Body of pancreas (tissue), 4 donors: ENCODE measurements around the gene GARRE1. TPM values are rescaled to one million over a fixed set of nuclear protein-coding genes. Genes with fewer than 3 reads are reported as not detected.
A peak's percentile ranks its signal among the peaks of the same experiment; 100 is the strongest.

ENCODE experiments used
- ATAC-seq: fragments of 150-250 bp; one replicate; pipeline ENCODE4 v1.9.1; 2016
- DNase-seq, 4 donors: peaks; one replicate each; pipeline ENCODE4 v3.0.0-alpha.2; 2019
- H3K27ac ChIP-seq, 4 donors: fragments of 200-600 bp; sonication (generic); 1 replicate in 3 of 4; 2 replicates in 1 of 4; pipeline versions ENCODE4 v1.5.1 to v1.6.1; 2016 to 2019; ENCODE audit warnings: mild to moderate bottlenecking in 1 of 4, mixed read lengths in 1 of 4, moderate library complexity in 1 of 4
- H3K27me3 ChIP-seq, 2 donors: fragments of 200-600 bp; sonication (generic); one replicate each; pipeline ENCODE4 v1.6.0; 2016; ENCODE audit warnings: mild to moderate bottlenecking in 1 of 2
- H3K36me3 ChIP-seq, 2 donors: fragments of 200-600 bp; sonication (generic); replicated peaks in 1 of 2; 2 replicates each; pipeline ENCODE4 v1.5.1; 2016; ENCODE audit warnings: low read depth in 2 of 2; ENCODE audit not compliant: insufficient read depth in 1 of 2
- H3K4me1 ChIP-seq: fragments of 200-600 bp; sonication (generic); one replicate; pipeline ENCODE4 v1.6.0; 2016
- H3K4me3 ChIP-seq, 2 donors: fragments of 200-600 bp; sonication (generic); 1 replicate in 1 of 2; 2 replicates in 1 of 2; pipeline ENCODE4 v1.5.1; 2016 to 2019
- H3K9me3 ChIP-seq, 3 donors: fragments of 200-600 bp; sonication (generic); 1 replicate in 2 of 3; 2 replicates in 1 of 3; pipeline ENCODE4 v1.5.1; 2016
- POLR2A ChIP-seq, 3 donors: fragments of 450-650 bp; IDR thresholded peaks; one replicate each; pipeline ENCODE4 v1.6.1; 2016; ENCODE audit warnings: antibody characterized with exemption in 3 of 3, mild to moderate bottlenecking in 2 of 3
- WGBS, 2 donors: methylation state at CpG; one replicate each; pipeline ENCODE4 v1.1.5; 2017; 5-methylcytosine and 5-hydroxymethylcytosine counted together
- intact Hi-C: fragments of 100-400 bp; cut with DNase I; formaldehyde crosslinking; loops from one replicate; pipeline ENCODE4 v1.15.1; 2023
- total RNA-seq, 2 donors: library from RNA; depleted of rRNA; stranded (reverse); fragments of >200 nt; gene quantifications; one replicate each; pipeline ENCODE4 v1.1.0, GENCODE V29; 2016
- TF ChIP-seq, protein P1 (sequence below), 7 experiments: fragments of 450-650 bp in 4 of 7; fragments of 200-600 bp in 3 of 7; sonication (generic) in 3 of 7; IDR thresholded peaks; one replicate each; pipeline ENCODE4 v1.5.1; 2016 to 2019; ENCODE audit warnings: antibody characterized with exemption in 7 of 7

Gene GARRE1
- total RNA-seq, 2 donors from 2014 or later, result 17.1 to 26.4 TPM

DNA sequence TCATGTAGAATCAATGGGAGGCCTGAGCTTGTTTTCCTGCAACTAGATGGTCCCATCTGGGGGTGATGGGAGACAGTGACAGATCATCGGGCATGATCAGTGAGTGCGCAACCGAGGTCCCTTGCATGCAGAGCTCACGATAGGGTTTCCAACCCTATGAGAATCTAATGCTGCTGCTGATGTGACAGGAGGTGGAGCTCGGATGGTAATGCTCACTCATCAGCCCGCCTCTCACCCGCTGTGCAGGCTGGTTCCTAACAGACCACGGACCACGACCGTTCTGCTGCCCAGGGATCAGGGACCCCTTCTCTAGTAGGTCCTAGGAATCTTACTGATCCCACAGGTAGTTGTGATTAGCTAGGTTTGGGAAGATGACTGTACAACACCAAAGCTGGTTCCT is 23.5 kb upstream of the GARRE1 start:
- TF ChIP-seq, protein P1, sequence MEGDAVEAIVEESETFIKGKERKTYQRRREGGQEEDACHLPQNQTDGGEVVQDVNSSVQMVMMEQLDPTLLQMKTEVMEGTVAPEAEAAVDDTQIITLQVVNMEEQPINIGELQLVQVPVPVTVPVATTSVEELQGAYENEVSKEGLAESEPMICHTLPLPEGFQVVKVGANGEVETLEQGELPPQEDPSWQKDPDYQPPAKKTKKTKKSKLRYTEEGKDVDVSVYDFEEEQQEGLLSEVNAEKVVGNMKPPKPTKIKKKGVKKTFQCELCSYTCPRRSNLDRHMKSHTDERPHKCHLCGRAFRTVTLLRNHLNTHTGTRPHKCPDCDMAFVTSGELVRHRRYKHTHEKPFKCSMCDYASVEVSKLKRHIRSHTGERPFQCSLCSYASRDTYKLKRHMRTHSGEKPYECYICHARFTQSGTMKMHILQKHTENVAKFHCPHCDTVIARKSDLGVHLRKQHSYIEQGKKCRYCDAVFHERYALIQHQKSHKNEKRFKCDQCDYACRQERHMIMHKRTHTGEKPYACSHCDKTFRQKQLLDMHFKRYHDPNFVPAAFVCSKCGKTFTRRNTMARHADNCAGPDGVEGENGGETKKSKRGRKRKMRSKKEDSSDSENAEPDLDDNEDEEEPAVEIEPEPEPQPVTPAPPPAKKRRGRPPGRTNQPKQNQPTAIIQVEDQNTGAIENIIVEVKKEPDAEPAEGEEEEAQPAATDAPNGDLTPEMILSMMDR (IDR thresholded peaks at IDR 0.05), result no peak
- TF ChIP-seq POLR2A (IDR thresholded peaks at IDR 0.05), result no peak
- peaks cover 7% of the 10 kb centered on the region for H3K4me1 ChIP-seq
- 91 to 96% methylated on average over 6 to 10 of the region's 10 CpGs for WGBS, 2 donors
- no peak overlapping the region for H3K4me3 ChIP-seq
- H3K27me3 ChIP-seq, result no peaks in the 10 kb centered on the region
- H3K27ac ChIP-seq, result no peak overlapping the region
- DNase-seq, result no peak
- peaks cover 0 to 15% of the 10 kb centered on the region in 2 donors for H3K36me3 ChIP-seq
- ATAC-seq, result no peak
- H3K9me3 ChIP-seq, result no peaks in the 10 kb centered on the region
- intact Hi-C loops, result loop anchor here (10.0 kb wide), 1 partner anchor 114 kb away; no protein-coding TSS in a partner anchor

DNA sequence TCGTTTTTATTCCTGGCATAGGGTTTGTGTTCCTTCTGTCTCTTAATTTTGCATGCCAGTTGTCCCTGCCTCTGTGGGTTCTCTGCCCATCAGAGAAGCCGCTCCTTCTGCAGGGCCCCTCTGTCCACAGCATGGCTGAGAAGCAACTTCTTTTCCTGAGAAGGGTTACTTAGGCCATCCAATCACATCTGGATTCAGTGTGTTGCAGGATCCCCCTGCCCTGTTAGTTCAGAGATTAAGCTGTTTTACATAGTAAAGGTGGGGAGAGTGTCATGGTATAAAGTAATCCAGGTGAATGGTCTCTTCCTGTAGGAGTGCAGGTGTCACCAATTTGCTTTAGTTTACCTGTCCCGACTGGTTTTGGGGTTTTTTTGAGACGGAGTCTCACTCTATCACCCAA is 22.9 kb upstream of the GARRE1 start:
- WGBS, 2 donors, result 85% methylated on average over 4 of the region's 4 CpGs
- Histone ChIP-seq H3K9me3 (no peaks in the 10 kb centered on the region), H3K4me1 (peaks cover 7% of the 10 kb centered on the region), H3K27me3 (no peaks in the 10 kb centered on the region), H3K4me3 (no peak overlapping the region), H3K27ac (no peak overlapping the region), H3K36me3 (peaks cover 0 to 15% of the 10 kb centered on the region in 2 donors)
- no peak for DNase-seq
- no peak for ATAC-seq
- TF ChIP-seq POLR2A (IDR thresholded peaks at IDR 0.05), result no peak
- TF ChIP-seq, protein P1 (IDR thresholded peaks at IDR 0.05), result no peak
- intact Hi-C loops, result loop anchor here (10.0 kb wide), 1 partner anchor 113 kb away; no protein-coding TSS in a partner anchor

DNA sequence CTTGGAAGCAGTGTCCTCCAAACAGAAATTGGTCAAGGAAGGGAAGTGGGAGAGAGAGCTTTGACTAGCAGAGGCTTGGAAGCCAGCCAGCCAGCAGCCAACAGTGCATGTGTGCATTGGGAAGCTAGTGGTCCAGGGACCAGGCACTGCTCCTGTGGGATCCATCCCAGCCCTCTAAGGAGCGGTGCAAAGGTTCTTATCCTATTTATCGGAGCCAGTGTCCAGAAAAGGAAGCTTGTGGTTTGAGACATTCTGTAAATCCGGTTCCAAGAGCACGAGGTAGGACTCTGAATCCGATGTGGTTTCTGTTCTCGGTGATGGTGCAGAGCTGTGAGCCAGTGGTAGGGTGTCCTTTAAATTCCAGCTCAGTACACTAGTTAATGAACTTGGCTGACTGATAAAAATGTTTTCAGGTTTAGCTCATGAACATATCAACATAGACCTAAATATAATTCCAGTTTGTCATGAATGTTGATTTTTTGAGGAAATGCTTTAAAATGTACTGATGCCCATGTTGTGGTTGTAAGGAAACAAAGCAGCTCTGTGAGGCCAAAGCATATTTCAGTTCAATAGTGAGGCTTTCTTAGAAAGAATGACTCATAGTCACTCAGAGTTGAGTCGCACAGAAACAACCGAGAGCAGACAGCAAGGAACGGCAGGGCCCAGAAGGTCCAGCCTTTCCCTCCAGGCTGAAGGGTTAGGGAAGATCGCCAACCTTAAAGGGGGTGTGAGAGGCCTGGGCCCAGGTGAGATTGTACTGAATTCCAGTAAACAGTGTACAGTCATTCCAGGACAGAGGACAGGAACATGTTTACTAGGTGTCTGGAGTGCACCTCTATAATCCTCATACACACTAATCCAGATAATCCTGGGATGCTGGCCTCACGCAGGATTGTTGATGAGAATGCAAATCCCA is 21.5 kb upstream of the GARRE1 start:
- WGBS, 2 donors, result 41 to 47% methylated on average over 11 of the region's 11 CpGs
- ATAC-seq (peak; percentile 70), DNase-seq (peak; percentile 30 to 56 (median 46))
- intact Hi-C loops, result loop anchor here (10.0 kb wide), 1 partner anchor 112 kb away; no protein-coding TSS in a partner anchor
- Histone ChIP-seq H3K27ac (peak overlapping the region; percentile 40 to 73 (median 56)), H3K36me3 (peaks cover 0 to 15% of the 10 kb centered on the region in 2 donors), H3K9me3 (no peaks in the 10 kb centered on the region), H3K27me3 (no peaks in the 10 kb centered on the region), H3K4me1 (peaks cover 7% of the 10 kb centered on the region), H3K4me3 (no peak overlapping the region)
- TF ChIP-seq POLR2A (IDR thresholded peaks at IDR 0.05), result no peak
- TF ChIP-seq, protein P1 (IDR thresholded peaks at IDR 0.05), result no peak

DNA sequence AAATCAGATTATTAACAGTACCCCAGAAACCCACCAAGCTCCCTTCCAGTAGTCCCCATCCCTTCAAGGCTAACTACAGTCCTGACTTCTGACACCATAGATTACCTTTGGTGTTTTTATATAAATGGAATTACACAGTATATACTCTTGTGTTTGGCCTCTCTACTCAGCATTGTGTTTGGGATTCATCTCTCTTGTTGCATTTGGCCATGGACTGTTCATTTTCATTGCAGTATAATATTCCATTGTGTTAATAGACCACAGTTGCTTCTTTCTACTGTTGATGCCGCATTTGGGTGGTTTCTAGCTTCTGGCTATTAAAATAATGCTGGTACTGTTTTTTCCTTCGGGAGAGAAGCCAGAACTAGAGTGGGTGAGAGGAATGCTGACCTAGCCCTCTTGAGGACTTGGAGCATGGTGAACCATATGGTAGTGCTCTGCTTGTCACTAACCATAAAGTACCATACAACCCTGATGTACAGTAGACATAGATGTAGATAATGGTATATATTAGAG is 18.9 kb upstream of the GARRE1 start:
- no peak overlapping the region for H3K27ac ChIP-seq
- H3K36me3 ChIP-seq, result peaks cover 0 to under 1% of the 10 kb centered on the region in 2 donors
- peaks cover 7% of the 10 kb centered on the region for H3K4me1 ChIP-seq
- no peak for TF ChIP-seq POLR2A (IDR thresholded peaks at IDR 0.05)
- TF ChIP-seq, protein P1 (IDR thresholded peaks at IDR 0.05), result no peak
- 89 to 98% methylated on average over 2 of the region's 2 CpGs for WGBS, 2 donors
- H3K27me3 ChIP-seq, result no peaks in the 10 kb centered on the region
- DNase-seq (no peak), ATAC-seq (no peak)
- intact Hi-C loops, result loop anchor here (10.0 kb wide), 1 partner anchor 109 kb away; no protein-coding TSS in a partner anchor
- H3K4me3 ChIP-seq, result no peak overlapping the region
- H3K9me3 ChIP-seq, result no peaks in the 10 kb centered on the region
